Measurements from ENCODE around the gene MIB1. TPM values are rescaled to one million over a fixed set of nuclear protein-coding genes. Genes with fewer than 3 reads are reported as not detected.

Gene MIB1
- total RNA-seq, 1 experiment from 2014 or later = 70.5 TPM

DNA sequence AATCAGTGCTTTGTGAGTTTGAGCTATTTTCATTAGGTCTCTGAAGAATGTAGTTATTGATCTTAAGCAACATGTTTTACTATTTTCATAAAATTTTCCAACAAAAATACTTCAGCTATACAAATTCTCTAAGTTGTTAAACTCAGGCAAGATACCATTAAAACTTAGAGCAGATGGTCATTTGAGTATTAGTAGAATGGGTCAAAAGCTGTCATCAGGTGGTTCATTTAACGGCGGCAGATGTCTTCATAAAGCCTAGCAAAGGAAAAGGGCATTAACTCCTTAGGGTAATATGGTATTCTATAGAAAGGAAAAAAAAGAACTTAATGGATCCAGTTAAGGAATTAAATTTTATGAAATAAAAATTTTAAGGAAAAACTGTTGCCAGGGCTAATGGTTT, 19.2 kb downstream of the MIB1 start:
- H3K9me3 ChIP-seq (ENCODE audit: low read depth, low read length, poor library complexity, severe bottlenecking) = no peaks in the 10 kb centered on the region
- intact Hi-C loops (cut with micrococcal nuclease; ENCODE audit: unreplicated experiment) = loop anchor here (10.0 kb wide), 1 partner anchor 165 kb away; no protein-coding TSS in a partner anchor
- no peak overlapping the region for H3K4me3 ChIP-seq (ENCODE audit: low read depth, low read length, poor library complexity, severe bottlenecking)
- H3K4me1 ChIP-seq (ENCODE audit: insufficient read depth, low read length, poor library complexity, severe bottlenecking) = peaks cover 40% of the 10 kb centered on the region
- no peak for DNase-seq (ENCODE audit: low spot score)
- POLR2A ChIA-PET (ENCODE audit: low non-redundant PET) = interaction anchor here (0.5 kb wide), 1 partner anchor 18 kb away, joined by 3 read pairs; no protein-coding TSS in a partner anchor
- H3K27ac ChIP-seq (ENCODE audit: low read depth, low read length, poor library complexity, severe bottlenecking) = no peak overlapping the region
- no peaks in the 10 kb centered on the region for H3K36me3 ChIP-seq (ENCODE audit: insufficient read depth, low read length, poor library complexity, severe bottlenecking)
- CTCF ChIA-PET = no interaction called here
- no peaks in the 10 kb centered on the region for H3K27me3 ChIP-seq (replicated peaks; ENCODE audit: insufficient read depth, low read depth, low read length, poor library complexity)
- BruUV-seq (replicated peaks) = no TSS peak
- TF ChIP-seq, protein P1, sequence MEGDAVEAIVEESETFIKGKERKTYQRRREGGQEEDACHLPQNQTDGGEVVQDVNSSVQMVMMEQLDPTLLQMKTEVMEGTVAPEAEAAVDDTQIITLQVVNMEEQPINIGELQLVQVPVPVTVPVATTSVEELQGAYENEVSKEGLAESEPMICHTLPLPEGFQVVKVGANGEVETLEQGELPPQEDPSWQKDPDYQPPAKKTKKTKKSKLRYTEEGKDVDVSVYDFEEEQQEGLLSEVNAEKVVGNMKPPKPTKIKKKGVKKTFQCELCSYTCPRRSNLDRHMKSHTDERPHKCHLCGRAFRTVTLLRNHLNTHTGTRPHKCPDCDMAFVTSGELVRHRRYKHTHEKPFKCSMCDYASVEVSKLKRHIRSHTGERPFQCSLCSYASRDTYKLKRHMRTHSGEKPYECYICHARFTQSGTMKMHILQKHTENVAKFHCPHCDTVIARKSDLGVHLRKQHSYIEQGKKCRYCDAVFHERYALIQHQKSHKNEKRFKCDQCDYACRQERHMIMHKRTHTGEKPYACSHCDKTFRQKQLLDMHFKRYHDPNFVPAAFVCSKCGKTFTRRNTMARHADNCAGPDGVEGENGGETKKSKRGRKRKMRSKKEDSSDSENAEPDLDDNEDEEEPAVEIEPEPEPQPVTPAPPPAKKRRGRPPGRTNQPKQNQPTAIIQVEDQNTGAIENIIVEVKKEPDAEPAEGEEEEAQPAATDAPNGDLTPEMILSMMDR (conservative IDR thresholded peaks at IDR 0.05; ENCODE audit: low read depth, low read length) = no peak
- TF ChIP-seq EZH2 (IDR thresholded peaks at IDR 0.05; ENCODE audit: borderline replicate concordance, low read depth, low read length, poor library complexity, severe bottlenecking) = no peak

DNA sequence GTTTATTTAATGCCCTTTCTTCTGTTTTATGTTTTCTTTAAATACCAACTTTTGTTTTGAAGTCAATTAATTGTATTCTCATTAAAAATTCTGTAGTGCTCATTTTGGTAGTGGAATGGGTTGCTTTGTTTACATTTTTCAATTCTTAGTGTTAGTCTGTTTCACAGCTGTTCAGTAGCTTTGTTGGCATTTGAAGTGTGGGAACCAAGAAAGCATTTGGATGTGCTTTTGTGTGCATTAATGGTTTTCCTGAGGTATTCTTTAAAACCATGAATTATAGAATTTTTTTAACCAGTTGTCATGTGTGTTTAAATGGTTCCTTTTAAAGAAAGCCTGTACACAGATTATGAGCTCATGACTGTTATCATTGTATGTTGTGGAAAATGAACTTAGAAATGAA, 19.7 kb downstream of the MIB1 start:
- CTCF ChIA-PET = no interaction called here
- no peak for DNase-seq (ENCODE audit: low spot score)
- no TSS peak for BruUV-seq (replicated peaks)
- Histone ChIP-seq H3K4me1 (ENCODE audit: insufficient read depth, low read length, poor library complexity, severe bottlenecking) (peaks cover 40% of the 10 kb centered on the region), H3K27ac (ENCODE audit: low read depth, low read length, poor library complexity, severe bottlenecking) (no peak overlapping the region), H3K9me3 (ENCODE audit: low read depth, low read length, poor library complexity, severe bottlenecking) (no peaks in the 10 kb centered on the region), H3K36me3 (ENCODE audit: insufficient read depth, low read length, poor library complexity, severe bottlenecking) (no peaks in the 10 kb centered on the region), H3K27me3 (replicated peaks; ENCODE audit: insufficient read depth, low read depth, low read length, poor library complexity) (no peaks in the 10 kb centered on the region), H3K4me3 (ENCODE audit: low read depth, low read length, poor library complexity, severe bottlenecking) (no peak overlapping the region)
- intact Hi-C loops (cut with micrococcal nuclease; ENCODE audit: unreplicated experiment) = loop anchor here (10.0 kb wide), 1 partner anchor 166 kb away; no protein-coding TSS in a partner anchor
- POLR2A ChIA-PET (ENCODE audit: low non-redundant PET) = no interaction called here
- no peak for TF ChIP-seq EZH2 (IDR thresholded peaks at IDR 0.05; ENCODE audit: borderline replicate concordance, low read depth, low read length, poor library complexity, severe bottlenecking)
- TF ChIP-seq, protein P1 (conservative IDR thresholded peaks at IDR 0.05; ENCODE audit: low read depth, low read length) = no peak

DNA sequence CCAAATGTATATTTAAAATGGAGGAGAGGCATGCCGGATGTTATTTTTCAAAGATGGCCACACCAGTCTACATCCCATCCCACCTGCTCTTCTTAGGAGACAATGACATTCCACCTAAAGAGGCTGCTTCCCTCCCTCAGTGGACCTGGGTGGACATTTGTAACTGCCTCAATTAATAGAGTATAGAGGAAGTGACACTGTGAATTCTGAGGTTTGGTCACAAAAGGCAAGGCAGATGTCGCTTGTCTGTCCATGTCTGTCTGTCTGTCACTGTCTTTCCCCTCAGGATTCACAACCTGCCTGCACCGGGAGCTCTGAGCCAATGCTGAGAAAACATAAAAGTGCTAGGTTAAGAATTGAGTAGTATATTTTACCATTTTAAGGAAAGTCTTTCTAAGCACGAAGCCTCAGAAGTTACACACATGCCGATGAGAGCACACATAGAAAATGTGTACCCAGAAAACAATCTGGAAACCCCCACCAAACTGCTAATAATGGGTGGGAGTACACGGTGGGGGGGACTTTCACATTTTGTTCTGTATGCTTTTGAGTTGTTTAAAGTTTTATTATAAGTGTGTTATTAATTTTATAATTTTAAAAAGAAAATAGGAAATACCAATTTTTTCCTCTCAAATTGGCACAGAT, 21.0 kb downstream of the MIB1 start:
- no peak overlapping the region for H3K27ac ChIP-seq (ENCODE audit: low read depth, low read length, poor library complexity, severe bottlenecking)
- peaks cover 12% of the 10 kb centered on the region for H3K36me3 ChIP-seq (ENCODE audit: insufficient read depth, low read length, poor library complexity, severe bottlenecking)
- no peak for DNase-seq (ENCODE audit: low spot score)
- no TSS peak for BruUV-seq (replicated peaks)
- CTCF ChIA-PET = no interaction called here
- no peaks in the 10 kb centered on the region for H3K27me3 ChIP-seq (replicated peaks; ENCODE audit: insufficient read depth, low read depth, low read length, poor library complexity)
- no peaks in the 10 kb centered on the region for H3K9me3 ChIP-seq (ENCODE audit: low read depth, low read length, poor library complexity, severe bottlenecking)
- POLR2A ChIA-PET (ENCODE audit: low non-redundant PET) = no interaction called here
- H3K4me3 ChIP-seq (ENCODE audit: low read depth, low read length, poor library complexity, severe bottlenecking) = no peak overlapping the region
- intact Hi-C loops (cut with micrococcal nuclease; ENCODE audit: unreplicated experiment) = loop anchor here (10.0 kb wide), 1 partner anchor 167 kb away; no protein-coding TSS in a partner anchor
- peaks cover 40% of the 10 kb centered on the region for H3K4me1 ChIP-seq (ENCODE audit: insufficient read depth, low read length, poor library complexity, severe bottlenecking)
- TF ChIP-seq EZH2 (IDR thresholded peaks at IDR 0.05; ENCODE audit: borderline replicate concordance, low read depth, low read length, poor library complexity, severe bottlenecking) = no peak
- TF ChIP-seq, protein P1 (conservative IDR thresholded peaks at IDR 0.05; ENCODE audit: low read depth, low read length) = no peak
